Calu3 (cell line): ENCODE measurements around the gene PRCD. TPM values are rescaled to one million over a fixed set of nuclear protein-coding genes. Genes with fewer than 3 reads are reported as not detected.
"Not testable (repeated sequence)": the region's sequence is repeated elsewhere in the genome, so short reads cannot be mapped to it uniquely, and the experiment has no call there.

Source experiments
- BruUV-seq: library from RNA; stranded (reverse); fragments of 400-500 nt; replicated peaks from 2 replicates; lab custom pipeline; 2021; lab: Mats Ljungman, UMichigan
- CTCF ChIA-PET: fragments of 300-600 bp; sonication (Branson Sonifier 250); formaldehyde crosslinking; loops from one replicate; lab custom pipeline; 2022; ENCODE audit warnings: antibody characterized with exemption; lab: Charles Lee
- DNase-seq: peaks from one replicate; pipeline ENCODE4 v3.0.0; 2022
- H3K27ac Mint-ChIP-seq: one replicate; pipeline ENCODE4 v1.8.0; 2022; ENCODE audit warnings: mixed read lengths; ENCODE audit not compliant: unreplicated experiment
- H3K27me3 Mint-ChIP-seq: one replicate; pipeline ENCODE4 v1.8.0; 2022; ENCODE audit warnings: mixed read lengths; ENCODE audit not compliant: unreplicated experiment
- H3K36me3 Mint-ChIP-seq: one replicate; pipeline ENCODE4 v1.8.0; 2022; ENCODE audit warnings: mild to moderate bottlenecking, moderate library complexity, mixed read lengths; ENCODE audit not compliant: insufficient read depth, unreplicated experiment
- H3K4me1 Mint-ChIP-seq: one replicate; pipeline ENCODE4 v1.8.0; 2022; ENCODE audit warnings: mild to moderate bottlenecking, low read depth, mixed read lengths; ENCODE audit not compliant: unreplicated experiment
- H3K4me3 Mint-ChIP-seq: one replicate; pipeline ENCODE4 v1.8.0; 2022; ENCODE audit warnings: mild to moderate bottlenecking, low read depth, moderate library complexity, mixed read lengths; ENCODE audit not compliant: unreplicated experiment
- H3K9me3 Mint-ChIP-seq: one replicate; pipeline ENCODE4 v1.8.0; 2022; ENCODE audit warnings: low read depth, mixed read lengths; ENCODE audit not compliant: unreplicated experiment
- intact Hi-C: fragments of 100-400 bp; cut with micrococcal nuclease; formaldehyde crosslinking; loops from one replicate; pipeline ENCODE4 v1.10.0; 2022; ENCODE audit not compliant: unreplicated experiment
- total RNA-seq: library from RNA; stranded (reverse); gene quantifications from 2 replicates; pipeline ENCODE4 v1.2.3, GENCODE V29; 2022
- TF ChIP-seq, protein P1 (sequence below): fragments of 200-600 bp; IDR thresholded peaks from one replicate; pipeline ENCODE4 v1.8.0; 2022; ENCODE audit warnings: antibody characterized with exemption; ENCODE audit not compliant: unreplicated experiment

PRCD gene
- total RNA-seq, 1 experiment from 2014 or later, result not detected

DNA sequence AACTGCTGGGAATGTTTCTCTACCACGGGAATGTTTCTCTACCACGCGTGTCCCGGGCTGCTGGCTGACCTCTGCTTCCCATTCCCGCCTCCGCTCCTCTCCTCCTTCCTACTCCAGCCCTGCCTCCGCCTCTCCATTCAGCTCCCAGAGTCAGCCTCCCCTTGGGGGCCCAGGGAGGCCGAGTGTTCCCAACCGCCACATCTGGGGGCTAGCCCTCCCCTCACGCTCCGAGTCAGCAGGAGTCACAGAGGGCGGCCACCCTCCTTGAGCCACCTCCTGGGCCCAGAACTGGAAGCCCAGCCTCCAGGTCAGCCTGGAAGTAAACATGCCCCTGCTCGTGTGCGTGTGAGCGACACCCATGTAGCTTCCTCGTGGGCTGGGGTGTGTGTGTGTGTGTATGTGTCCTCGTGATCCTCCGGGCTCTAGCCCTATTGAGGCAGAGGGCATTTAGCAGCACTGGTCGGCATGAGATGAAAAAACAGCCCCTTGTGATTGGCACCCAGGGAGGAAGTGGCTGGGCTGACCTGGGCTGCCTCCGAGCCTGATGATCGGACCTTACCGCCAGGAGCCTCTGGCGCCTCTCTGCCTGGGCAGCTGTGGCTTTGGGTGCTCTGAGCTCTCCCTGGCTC, 9.6 kb upstream of the PRCD start:
- CTCF ChIA-PET, result interaction anchor here (0.5 kb wide), 1 partner anchor 198 kb away, joined by 3 read pairs; no protein-coding TSS in a partner anchor
- H3K4me3 Mint-ChIP-seq, result no peak overlapping the region
- no TSS peak for BruUV-seq

DNA sequence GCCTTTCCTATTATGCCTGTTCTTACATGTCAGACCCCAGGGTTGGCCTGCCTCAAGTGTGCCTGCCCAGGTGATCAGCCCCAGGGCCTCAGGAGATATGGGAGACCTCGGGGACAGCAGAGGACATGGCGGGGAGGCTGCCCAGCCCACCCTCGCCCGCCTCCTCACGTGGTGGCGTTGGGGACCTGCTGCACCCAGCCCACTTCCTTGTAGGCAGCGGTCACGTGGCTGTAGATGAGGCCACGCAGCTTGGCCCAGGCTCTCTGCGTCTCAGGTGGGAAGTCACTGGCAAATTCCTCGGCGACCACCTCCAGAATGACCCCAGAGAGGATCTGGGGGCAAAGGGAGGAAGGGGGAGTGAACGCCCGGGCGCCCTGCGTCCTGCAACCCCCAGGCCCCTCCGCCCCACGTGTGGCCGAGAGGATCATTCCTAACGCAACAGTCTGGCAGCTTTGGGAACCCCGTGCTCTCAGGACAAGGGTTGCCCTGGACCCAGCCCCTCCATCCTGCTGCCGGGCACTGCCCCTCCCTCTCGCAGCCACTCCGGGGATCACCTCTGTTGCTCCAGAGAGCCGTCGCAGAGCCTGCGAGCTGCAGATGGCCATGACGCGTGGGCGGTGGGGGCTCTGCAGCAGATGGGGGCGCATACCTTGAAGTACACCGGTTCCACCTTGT, 8.9 kb upstream of the PRCD start:
- no peak for DNase-seq
- BruUV-seq, result no TSS peak
- Mint-ChIP-seq H3K4me1 (peaks cover 20% of the 10 kb centered on the region), H3K27me3 (peaks cover 47% of the 10 kb centered on the region), H3K4me3 (no peak overlapping the region), H3K27ac (no peak overlapping the region), H3K9me3 (no peaks in the 10 kb centered on the region), H3K36me3 (no peaks in the 10 kb centered on the region)
- TF ChIP-seq, protein P1, sequence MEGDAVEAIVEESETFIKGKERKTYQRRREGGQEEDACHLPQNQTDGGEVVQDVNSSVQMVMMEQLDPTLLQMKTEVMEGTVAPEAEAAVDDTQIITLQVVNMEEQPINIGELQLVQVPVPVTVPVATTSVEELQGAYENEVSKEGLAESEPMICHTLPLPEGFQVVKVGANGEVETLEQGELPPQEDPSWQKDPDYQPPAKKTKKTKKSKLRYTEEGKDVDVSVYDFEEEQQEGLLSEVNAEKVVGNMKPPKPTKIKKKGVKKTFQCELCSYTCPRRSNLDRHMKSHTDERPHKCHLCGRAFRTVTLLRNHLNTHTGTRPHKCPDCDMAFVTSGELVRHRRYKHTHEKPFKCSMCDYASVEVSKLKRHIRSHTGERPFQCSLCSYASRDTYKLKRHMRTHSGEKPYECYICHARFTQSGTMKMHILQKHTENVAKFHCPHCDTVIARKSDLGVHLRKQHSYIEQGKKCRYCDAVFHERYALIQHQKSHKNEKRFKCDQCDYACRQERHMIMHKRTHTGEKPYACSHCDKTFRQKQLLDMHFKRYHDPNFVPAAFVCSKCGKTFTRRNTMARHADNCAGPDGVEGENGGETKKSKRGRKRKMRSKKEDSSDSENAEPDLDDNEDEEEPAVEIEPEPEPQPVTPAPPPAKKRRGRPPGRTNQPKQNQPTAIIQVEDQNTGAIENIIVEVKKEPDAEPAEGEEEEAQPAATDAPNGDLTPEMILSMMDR, result no peak
- intact Hi-C loops, result no loop called here
- CTCF ChIA-PET, result no interaction called here

More for the DNA sequence above, 9.6 kb upstream of the PRCD start:
- peaks cover 40% of the 10 kb centered on the region for H3K27me3 Mint-ChIP-seq
- intact Hi-C loops, result no loop called here
- H3K27ac Mint-ChIP-seq, result no peak overlapping the region
- H3K9me3 Mint-ChIP-seq, result no peaks in the 10 kb centered on the region
- DNase-seq, result no peak
- no peaks in the 10 kb centered on the region for H3K36me3 Mint-ChIP-seq
- peaks cover 22% of the 10 kb centered on the region for H3K4me1 Mint-ChIP-seq
- TF ChIP-seq, protein P1, result no peak

DNA sequence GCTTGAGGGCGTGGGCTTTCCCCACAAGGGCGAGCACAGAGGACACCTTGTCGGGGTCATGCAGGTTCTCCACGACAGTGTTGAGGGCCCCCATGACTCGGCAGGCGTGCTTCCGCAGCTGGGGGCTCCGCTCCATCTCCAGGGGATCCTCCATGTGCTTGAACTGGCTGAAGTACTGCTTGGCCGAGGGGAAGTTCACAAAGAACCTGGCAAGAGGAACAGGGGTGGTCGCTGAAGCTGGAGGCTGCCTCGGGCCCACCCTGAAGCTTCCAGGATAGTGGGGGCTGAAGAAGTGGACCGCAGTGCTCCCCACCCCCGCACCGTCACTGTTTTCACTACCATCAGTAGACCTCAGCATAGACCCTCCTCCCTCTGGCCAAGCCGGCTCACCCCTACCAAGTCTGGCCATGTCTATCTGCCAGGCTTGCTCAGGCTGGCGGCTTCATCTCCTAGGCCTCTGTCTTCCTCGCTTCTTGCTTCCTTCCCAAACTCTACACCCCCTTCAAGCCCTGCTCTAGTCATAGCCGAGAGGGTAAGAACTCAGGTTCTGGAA, 8.3 kb upstream of the PRCD start:
- DNase-seq, result no peak
- peaks cover 20% of the 10 kb centered on the region for H3K4me1 Mint-ChIP-seq
- CTCF ChIA-PET, result no interaction called here
- TF ChIP-seq, protein P1, result no peak
- H3K36me3 Mint-ChIP-seq, result no peaks in the 10 kb centered on the region
- no peak overlapping the region for H3K27ac Mint-ChIP-seq
- H3K4me3 Mint-ChIP-seq, result no peak overlapping the region
- no TSS peak for BruUV-seq
- peaks cover 53% of the 10 kb centered on the region for H3K27me3 Mint-ChIP-seq
- H3K9me3 Mint-ChIP-seq, result no peaks in the 10 kb centered on the region
- intact Hi-C loops, result no loop called here

DNA sequence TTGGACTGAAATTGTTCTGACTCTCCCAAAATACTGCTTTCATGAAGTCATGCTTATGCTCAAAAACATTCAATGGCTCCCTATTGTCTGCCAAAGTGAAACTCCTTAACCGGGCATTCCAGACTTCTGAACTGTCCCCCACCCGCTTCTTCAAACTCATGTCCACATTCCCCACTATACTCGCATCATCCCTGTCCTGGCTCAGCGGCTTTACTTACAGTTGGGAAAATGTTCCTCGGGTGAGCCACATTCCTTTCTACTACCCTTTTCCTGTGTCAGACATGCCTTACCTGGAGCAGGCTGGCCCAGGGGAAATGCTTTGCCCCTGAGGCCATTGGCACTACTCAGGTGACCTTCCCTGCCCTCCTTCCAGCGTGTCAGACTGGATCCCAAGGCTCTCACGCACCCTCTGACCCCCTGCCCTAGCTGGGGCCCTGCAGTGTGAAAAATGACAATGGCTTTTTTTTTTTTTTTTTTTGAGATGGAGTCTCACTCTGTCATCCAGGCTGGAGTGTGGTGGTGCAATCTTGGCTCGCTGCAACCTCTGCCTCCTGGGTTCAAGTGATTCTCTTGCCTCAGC, 7.7 kb upstream of the PRCD start:
- DNase-seq, result no peak
- H3K4me3 Mint-ChIP-seq, result no peak overlapping the region
- H3K9me3 Mint-ChIP-seq, result no peaks in the 10 kb centered on the region
- H3K4me1 Mint-ChIP-seq, result peaks cover 16% of the 10 kb centered on the region
- TF ChIP-seq, protein P1, result no peak
- peaks cover 53% of the 10 kb centered on the region for H3K27me3 Mint-ChIP-seq
- no peaks in the 10 kb centered on the region for H3K36me3 Mint-ChIP-seq
- CTCF ChIA-PET, result interaction anchor here (1.1 kb wide), 1 partner anchor 14 kb away, joined by 3 read pairs; no protein-coding TSS in a partner anchor
- intact Hi-C loops, result no loop called here
- H3K27ac Mint-ChIP-seq, result no peak overlapping the region
- no TSS peak for BruUV-seq

DNA sequence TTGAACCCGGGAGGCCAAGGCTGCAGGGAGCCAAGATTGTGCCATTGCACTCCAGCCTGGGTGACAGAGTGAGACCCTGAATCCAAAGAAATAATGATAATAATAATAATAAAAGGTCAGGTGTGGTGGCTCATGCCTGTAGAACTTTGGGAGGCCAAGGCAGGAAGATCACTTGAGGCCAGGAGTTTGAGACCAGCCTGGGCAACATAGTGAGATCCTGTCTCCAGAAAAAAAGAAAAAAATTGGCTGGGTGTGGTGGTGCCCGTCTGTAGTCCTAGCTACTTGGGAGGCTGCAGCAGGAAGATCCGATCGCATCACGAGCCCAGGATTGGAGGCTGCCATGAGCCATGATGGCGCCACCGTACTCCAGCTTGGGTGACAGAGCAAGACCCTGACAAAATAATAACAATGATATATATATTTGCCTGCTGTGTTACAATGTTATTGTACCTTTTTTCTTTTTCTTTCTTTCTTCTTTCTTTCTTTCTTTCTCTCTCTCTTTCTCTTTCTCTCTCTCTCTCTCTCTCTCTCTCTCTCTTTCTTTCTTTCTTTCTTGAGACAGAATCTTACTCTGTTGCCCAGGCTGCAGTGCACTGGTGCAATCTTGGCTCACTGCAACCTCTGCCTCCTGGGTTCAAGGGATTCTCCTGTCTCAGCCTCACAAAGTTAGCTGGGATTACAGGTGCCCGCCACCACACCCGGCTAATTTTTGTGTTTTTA, 6.0 kb upstream of the PRCD start:
- Mint-ChIP-seq H3K4me1 (peaks cover 11% of the 10 kb centered on the region), H3K27me3 (peaks cover 61% of the 10 kb centered on the region)
- H3K27ac Mint-ChIP-seq, H3K4me3 Mint-ChIP-seq, BruUV-seq, H3K36me3 Mint-ChIP-seq, DNase-seq, H3K9me3 Mint-ChIP-seq, intact Hi-C loops: not testable (repeated sequence)
- CTCF ChIA-PET, result interaction anchor here (1.1 kb wide), 1 partner anchor 12 kb away, joined by 3 read pairs; no protein-coding TSS in a partner anchor
